Measurements from ENCODE around the gene ALDH3A2. TPM values are rescaled to one million over a fixed set of nuclear protein-coding genes. Genes with fewer than 3 reads are reported as not detected.

The ALDH3A2 gene
- total RNA-seq, 2 donors from 2014 or later = 26.9 to 60.1 TPM

- H3K4me3 Mint-ChIP-seq = no peak overlapping the region
- DNase-seq = peak; percentile 52
- TF ChIP-seq CTCF (conservative IDR thresholded peaks at IDR 0.05) = no peak
- WGBS, 2 experiments (ENCODE audit: insufficient coverage in 1 of 2, insufficient read length in 1 of 2) = 93 to 94% methylated on average over 8 to 10 of the region's 10 CpGs
- H3K27ac ChIP-seq (ENCODE audit: low read depth, low read length) = no peak overlapping the region
- peaks cover 3% of the 10 kb centered on the region for H3K36me3 Mint-ChIP-seq (ENCODE audit: low read depth)
- H3K9me3 ChIP-seq (ENCODE audit: control insufficient read depth, low read length) = peaks cover 17% of the 10 kb centered on the region
- no peaks in the 10 kb centered on the region for H3K36me3 ChIP-seq (ENCODE audit: control insufficient read depth, insufficient read depth, low read length)
- no peaks in the 10 kb centered on the region for H3K4me1 Mint-ChIP-seq
- no peaks in the 10 kb centered on the region for H3K27me3 ChIP-seq (ENCODE audit: control insufficient read depth, insufficient read depth, low read length, poor library complexity, severe bottlenecking)
- H3K9me3 Mint-ChIP-seq = peaks cover 23% of the 10 kb centered on the region
- no peak overlapping the region for H3K9ac ChIP-seq (ENCODE audit: extremely low read depth, low read length, poor library complexity, severe bottlenecking)
- H3K4me3 ChIP-seq (ENCODE audit: low read length) = no peak overlapping the region
- no peaks in the 10 kb centered on the region for H3K4me1 ChIP-seq (ENCODE audit: control insufficient read depth, insufficient read depth, low read length)
- H3K27me3 Mint-ChIP-seq (ENCODE audit: insufficient read depth) = no peaks in the 10 kb centered on the region
- H3K27ac Mint-ChIP-seq = no peak overlapping the region
Measured at GRCh38 chr17:19613979-19614378, 34.6 kb upstream of the ALDH3A2 start.

- H3K27ac Mint-ChIP-seq = no peak overlapping the region
- no peaks in the 10 kb centered on the region for H3K27me3 Mint-ChIP-seq (ENCODE audit: insufficient read depth)
- H3K36me3 ChIP-seq (ENCODE audit: control insufficient read depth, insufficient read depth, low read length) = no peaks in the 10 kb centered on the region
- DNase-seq = peak; percentile 54
- no peaks in the 10 kb centered on the region for H3K4me1 ChIP-seq (ENCODE audit: control insufficient read depth, insufficient read depth, low read length)
- peak; percentile 50 for TF ChIP-seq CTCF (conservative IDR thresholded peaks at IDR 0.05)
- H3K4me3 Mint-ChIP-seq = no peak overlapping the region
- H3K27ac ChIP-seq (ENCODE audit: low read depth, low read length) = no peak overlapping the region
- H3K36me3 Mint-ChIP-seq (ENCODE audit: low read depth) = peaks cover 9% of the 10 kb centered on the region
- no peak overlapping the region for H3K4me3 ChIP-seq (ENCODE audit: low read length)
- 95 to 100% methylated on average over 1 to 4 of the region's 4 CpGs for WGBS, 2 experiments (ENCODE audit: insufficient coverage in 1 of 2, insufficient read length in 1 of 2)
- no peaks in the 10 kb centered on the region for H3K27me3 ChIP-seq (ENCODE audit: control insufficient read depth, insufficient read depth, low read length, poor library complexity, severe bottlenecking)
- no peaks in the 10 kb centered on the region for H3K4me1 Mint-ChIP-seq
- H3K9me3 Mint-ChIP-seq = peaks cover 32% of the 10 kb centered on the region
- peaks cover 26% of the 10 kb centered on the region for H3K9me3 ChIP-seq (ENCODE audit: control insufficient read depth, low read length)
- H3K9ac ChIP-seq (ENCODE audit: extremely low read depth, low read length, poor library complexity, severe bottlenecking) = no peak overlapping the region
Measured at GRCh38 chr17:19614900-19615299, 33.7 kb upstream of the ALDH3A2 start.

- peaks cover 2% of the 10 kb centered on the region for H3K36me3 ChIP-seq (ENCODE audit: control insufficient read depth, insufficient read depth, low read length)
- no peak overlapping the region for H3K4me3 Mint-ChIP-seq
- WGBS, 2 experiments (ENCODE audit: insufficient coverage in 1 of 2, insufficient read length in 1 of 2) = 89 to 93% methylated on average over 2 to 3 of the region's 3 CpGs
- H3K9me3 Mint-ChIP-seq = peaks cover 49% of the 10 kb centered on the region
- no peak overlapping the region for H3K27ac ChIP-seq (ENCODE audit: low read depth, low read length)
- no peak for DNase-seq
- no peaks in the 10 kb centered on the region for H3K4me1 Mint-ChIP-seq
- peaks cover 13% of the 10 kb centered on the region for H3K36me3 Mint-ChIP-seq (ENCODE audit: low read depth)
- H3K9ac ChIP-seq (ENCODE audit: extremely low read depth, low read length, poor library complexity, severe bottlenecking) = no peak overlapping the region
- H3K4me1 ChIP-seq (ENCODE audit: control insufficient read depth, insufficient read depth, low read length) = no peaks in the 10 kb centered on the region
- H3K27me3 Mint-ChIP-seq (ENCODE audit: insufficient read depth) = no peaks in the 10 kb centered on the region
- no peaks in the 10 kb centered on the region for H3K27me3 ChIP-seq (ENCODE audit: control insufficient read depth, insufficient read depth, low read length, poor library complexity, severe bottlenecking)
- no peak for TF ChIP-seq CTCF (conservative IDR thresholded peaks at IDR 0.05)
- peaks cover 43% of the 10 kb centered on the region for H3K9me3 ChIP-seq (ENCODE audit: control insufficient read depth, low read length)
- peak overlapping the region; percentile 2 for H3K4me3 ChIP-seq (ENCODE audit: low read length)
- H3K27ac Mint-ChIP-seq = no peak overlapping the region
Measured at GRCh38 chr17:19618015-19618414, 30.5 kb upstream of the ALDH3A2 start.
